ENCODE data around the gene CCT7. TPM values are rescaled to one million over a fixed set of nuclear protein-coding genes. Genes with fewer than 3 reads are reported as not detected.

The CCT7 gene
- total and polyA plus RNA-seq, 2 experiments from 2014 or later = 190 to 197 TPM

- Histone ChIP-seq H3K36me3 (replicated peaks; ENCODE audit: insufficient read depth, low read depth) (no peaks in the 10 kb centered on the region), H4K20me1 (ENCODE audit: insufficient read depth, poor library complexity, severe bottlenecking) (no peaks in the 10 kb centered on the region), H3K4me1 (ENCODE audit: insufficient read depth) (peaks cover 10% of the 10 kb centered on the region), H3K4me3 (peak within 1 kb of the TSS; percentile 67), H2AFZ (peak within 1 kb of the TSS; percentile 94), H3K27me3 (peaks cover 42% of the 10 kb centered on the region), H3K79me2 (no peaks in the 10 kb centered on the region), H3K27ac (no peak within 1 kb of the TSS), H3K9me3 (ENCODE audit: low read depth) (no peaks in the 10 kb centered on the region), H3K9me2 (replicated peaks; ENCODE audit: insufficient read depth) (no peaks in the 10 kb centered on the region), H3K4me2 (peak within 1 kb of the TSS; percentile 99)
- WGBS (ENCODE audit: low lambda C conversion rate, missing lambda C conversion rate) = 4% methylated on average over 29 of the region's 69 CpGs
- TF ChIP-seq CTCF (IDR thresholded peaks at IDR 0.05; ENCODE audit: poor library complexity) (no peak), EZH2 (IDR thresholded peaks at IDR 0.05; ENCODE audit: borderline replicate concordance) (no peak), EZH2phosphoT487 (IDR thresholded peaks at IDR 0.05; ENCODE audit: low read depth, severe bottlenecking, unreplicated experiment) (no peak)
- peak; percentile 50 for DNase-seq (ENCODE audit: low spot score)
Measured at GRCh38 chr2:73284296-73285158, 50.4 kb downstream of the CCT7 start, which contains the start of gene FBXO41. Gene FBXO41, minus strand, starts transcription at chr2:73284478. Its CDS starts 14,848 bp downstream, at chr2:73269630.

GRCh38 chr2:73285159-73285739, 51.1 kb downstream of the CCT7 start:
- Histone ChIP-seq H3K27ac (no peak overlapping the region), H3K36me3 (replicated peaks; ENCODE audit: insufficient read depth, low read depth) (no peaks in the 10 kb centered on the region), H3K27me3 (peaks cover 49% of the 10 kb centered on the region), H2AFZ (no peak overlapping the region), H3K79me2 (no peaks in the 10 kb centered on the region), H4K20me1 (ENCODE audit: insufficient read depth, poor library complexity, severe bottlenecking) (no peaks in the 10 kb centered on the region), H3K4me2 (peak overlapping the region; percentile 99), H3K4me1 (ENCODE audit: insufficient read depth) (peaks cover 10% of the 10 kb centered on the region), H3K9me3 (ENCODE audit: low read depth) (no peaks in the 10 kb centered on the region), H3K9me2 (replicated peaks; ENCODE audit: insufficient read depth) (no peaks in the 10 kb centered on the region), H3K4me3 (no peak overlapping the region)
- 61% methylated on average over 5 of the region's 5 CpGs for WGBS (ENCODE audit: low lambda C conversion rate, missing lambda C conversion rate)
- DNase-seq (ENCODE audit: low spot score) = no peak
- TF ChIP-seq EZH2phosphoT487 (IDR thresholded peaks at IDR 0.05; ENCODE audit: low read depth, severe bottlenecking, unreplicated experiment) = no peak
- TF ChIP-seq EZH2 (IDR thresholded peaks at IDR 0.05; ENCODE audit: borderline replicate concordance) = no peak
- no peak for TF ChIP-seq CTCF (IDR thresholded peaks at IDR 0.05; ENCODE audit: poor library complexity)

- no peaks in the 10 kb centered on the region for H3K79me2 ChIP-seq
- no peaks in the 10 kb centered on the region for H3K36me3 ChIP-seq (replicated peaks; ENCODE audit: insufficient read depth, low read depth)
- H3K9me2 ChIP-seq (replicated peaks; ENCODE audit: insufficient read depth) = no peaks in the 10 kb centered on the region
- H3K9me3 ChIP-seq (ENCODE audit: low read depth) = no peaks in the 10 kb centered on the region
- TF ChIP-seq EZH2phosphoT487 (IDR thresholded peaks at IDR 0.05; ENCODE audit: low read depth, severe bottlenecking, unreplicated experiment) (no peak), CTCF (IDR thresholded peaks at IDR 0.05; ENCODE audit: poor library complexity) (no peak), EZH2 (IDR thresholded peaks at IDR 0.05; ENCODE audit: borderline replicate concordance) (no peak)
- H3K4me1 ChIP-seq (ENCODE audit: insufficient read depth) = peaks cover 10% of the 10 kb centered on the region
- peaks cover 58% of the 10 kb centered on the region for H3K27me3 ChIP-seq
- DNase-seq (ENCODE audit: low spot score) = no peak
- H4K20me1 ChIP-seq (ENCODE audit: insufficient read depth, poor library complexity, severe bottlenecking) = no peaks in the 10 kb centered on the region
- 92% methylated on average over 3 of the region's 3 CpGs for whole genome bisulfite sequencing (ENCODE audit: low lambda C conversion rate, missing lambda C conversion rate)
- no peak overlapping the region for H3K4me2 ChIP-seq
- H3K27ac ChIP-seq = no peak overlapping the region
- no peak overlapping the region for H2AFZ ChIP-seq
- H3K4me3 ChIP-seq = no peak overlapping the region
Measured at GRCh38 chr2:73286134-73286655, 52.1 kb downstream of the CCT7 start.

All from hepatocyte (in vitro differentiated cells).